UCSD-AML1 (cell line): Measurements from ENCODE around the gene PRM1.
A peak's percentile ranks its signal among the peaks of the same experiment; 100 is the strongest.

ENCODE experiments used
- DNase-seq: peaks from one replicate; lab custom pipeline; 2025; ENCODE audit not compliant: unreplicated experiment; lab: John Stamatoyannopoulos, UW

Gene PRM1

DNA sequence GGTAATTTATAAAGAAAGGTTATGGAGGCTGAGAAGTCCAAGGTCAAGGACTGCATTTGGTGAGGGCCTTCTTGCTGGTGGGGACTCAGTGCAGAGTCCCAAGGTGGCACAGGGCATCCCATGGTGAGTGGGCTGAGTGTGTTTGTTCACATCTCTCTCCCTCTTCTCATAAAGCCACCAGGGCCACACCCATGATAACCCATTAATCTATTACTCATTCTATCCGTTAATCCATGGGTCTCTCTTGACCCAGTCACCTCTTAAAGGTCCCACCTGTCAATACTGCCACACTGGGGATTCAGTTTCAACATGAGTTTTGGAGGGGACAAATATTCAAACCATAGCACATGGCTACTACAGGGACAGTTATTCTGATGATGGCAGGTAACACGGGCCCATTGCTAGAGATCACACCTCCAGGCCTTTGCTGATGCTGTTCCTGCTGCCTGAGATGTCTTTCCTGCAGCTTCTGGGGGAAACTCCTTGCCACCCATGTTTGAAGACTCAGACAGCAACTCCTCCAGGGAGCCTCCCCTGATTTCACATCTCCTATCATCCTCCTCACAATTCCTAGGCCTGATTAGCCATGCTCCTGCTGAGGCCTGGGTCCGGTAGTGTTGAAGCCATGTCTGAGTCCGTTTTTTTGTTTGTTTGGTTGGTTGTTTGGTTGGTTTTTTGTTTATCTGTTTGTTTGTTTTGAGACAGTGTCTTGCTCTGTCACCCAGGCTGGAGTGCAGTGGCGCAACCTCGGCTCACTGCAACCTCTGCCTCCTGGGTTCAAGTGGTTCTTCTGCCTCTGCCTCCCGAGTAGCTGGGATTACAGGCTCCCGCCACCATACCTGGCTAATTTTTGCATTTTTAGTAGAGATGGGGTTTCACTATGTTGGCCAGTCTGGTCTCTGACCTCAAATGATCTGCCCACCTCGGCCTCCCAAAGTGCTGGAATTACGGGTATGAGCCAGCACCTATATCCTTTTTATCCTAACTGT is 41.2 kb downstream of the PRM1 start:
- DNase-seq = no peak

DNA sequence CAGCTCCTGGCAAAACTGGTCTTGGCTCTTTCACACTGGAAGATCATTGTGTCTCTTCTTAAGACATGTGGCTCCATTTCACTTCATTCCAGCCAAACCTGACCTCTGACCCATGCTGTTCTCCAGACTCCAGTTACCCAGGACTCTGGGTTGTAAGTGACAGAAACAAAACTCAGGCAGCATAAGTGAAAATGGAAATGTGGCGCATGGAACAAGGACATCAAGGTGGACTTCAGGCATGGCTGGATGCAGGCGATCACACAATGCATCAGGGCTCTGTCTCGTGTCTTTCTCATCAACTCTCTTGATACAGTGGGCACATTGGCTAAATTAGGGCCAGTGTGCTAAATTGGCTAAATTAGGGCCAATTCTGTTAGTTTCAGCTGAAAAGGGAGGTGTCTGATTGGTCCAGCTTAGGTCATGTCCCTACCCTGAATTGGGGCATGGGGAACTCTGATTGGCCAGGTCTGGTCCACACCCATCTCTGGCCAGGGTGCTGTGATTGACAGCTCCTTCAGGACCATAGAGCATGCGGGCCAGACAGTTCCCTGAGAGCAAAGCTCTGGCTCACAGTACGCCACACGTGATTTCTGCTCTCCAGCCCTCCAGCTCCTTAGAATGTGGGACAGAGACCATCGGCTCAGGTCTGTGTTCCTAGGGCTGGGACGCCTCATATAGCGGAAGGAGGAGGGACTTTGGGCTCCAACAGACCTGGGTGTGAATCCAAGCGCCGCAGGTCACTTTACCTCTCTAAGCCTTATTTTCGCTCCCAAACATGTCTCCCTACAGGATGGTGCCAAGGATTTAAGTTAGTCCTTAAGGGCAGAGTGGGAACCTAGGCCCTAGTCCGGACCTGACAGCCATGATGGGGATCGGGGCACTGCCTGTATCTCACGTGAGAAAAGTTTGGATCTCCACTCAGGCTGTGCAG is 42.6 kb downstream of the PRM1 start:
- no peak for DNase-seq

DNA sequence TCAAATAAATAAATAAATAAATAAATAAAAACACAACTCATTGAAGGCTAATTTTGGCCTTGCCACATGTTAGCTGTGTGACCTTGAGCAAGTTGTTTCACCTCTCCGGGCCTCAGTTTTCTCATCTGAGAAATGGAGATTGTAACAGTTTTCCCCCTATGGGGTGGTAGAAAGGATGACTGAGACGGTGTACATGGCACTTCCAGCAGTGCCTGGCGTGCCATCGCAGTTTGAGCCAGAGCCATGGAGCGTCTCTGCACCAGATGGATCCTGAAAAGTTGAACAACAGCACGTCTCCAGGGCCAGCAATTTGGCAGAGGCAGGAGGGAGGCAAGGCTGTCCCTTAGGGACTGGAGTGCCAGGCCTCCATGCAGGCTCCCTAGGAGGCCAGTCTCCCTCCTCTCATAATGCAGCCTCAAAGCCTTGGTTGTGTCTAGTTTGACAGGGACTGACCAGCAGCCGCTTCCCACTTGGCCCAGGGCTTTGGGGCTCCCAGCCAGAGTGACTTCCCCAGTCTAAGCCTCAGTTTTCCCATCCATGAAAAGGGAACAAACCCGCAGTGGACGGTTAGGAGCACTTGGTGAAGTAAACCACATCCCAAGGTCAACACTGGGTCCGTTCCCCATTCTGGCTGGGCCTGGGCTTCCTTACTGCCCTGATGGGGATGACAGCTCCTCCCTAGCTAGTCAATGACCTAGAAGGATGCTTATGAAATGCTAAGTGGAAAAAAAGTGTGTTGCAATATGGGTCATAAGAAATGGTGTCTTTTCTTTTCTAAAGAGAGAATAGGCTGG is 44.5 kb downstream of the PRM1 start:
- DNase-seq = peak; percentile 66

DNA sequence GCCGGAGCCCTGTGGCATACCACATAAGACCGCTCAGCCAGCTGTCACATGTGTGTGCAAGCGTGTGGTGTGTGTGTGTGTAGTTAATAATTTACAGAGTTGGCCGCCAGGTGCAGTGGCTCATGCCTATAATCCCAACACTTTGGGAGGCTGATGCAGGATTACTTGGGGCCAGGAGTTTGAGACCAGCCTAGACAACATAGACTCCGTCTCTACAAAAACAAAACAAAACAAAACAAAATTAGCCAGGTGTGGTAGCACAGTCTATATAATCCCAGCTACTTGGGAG is 45.5 kb downstream of the PRM1 start:
- DNase-seq = peak; percentile 46

DNA sequence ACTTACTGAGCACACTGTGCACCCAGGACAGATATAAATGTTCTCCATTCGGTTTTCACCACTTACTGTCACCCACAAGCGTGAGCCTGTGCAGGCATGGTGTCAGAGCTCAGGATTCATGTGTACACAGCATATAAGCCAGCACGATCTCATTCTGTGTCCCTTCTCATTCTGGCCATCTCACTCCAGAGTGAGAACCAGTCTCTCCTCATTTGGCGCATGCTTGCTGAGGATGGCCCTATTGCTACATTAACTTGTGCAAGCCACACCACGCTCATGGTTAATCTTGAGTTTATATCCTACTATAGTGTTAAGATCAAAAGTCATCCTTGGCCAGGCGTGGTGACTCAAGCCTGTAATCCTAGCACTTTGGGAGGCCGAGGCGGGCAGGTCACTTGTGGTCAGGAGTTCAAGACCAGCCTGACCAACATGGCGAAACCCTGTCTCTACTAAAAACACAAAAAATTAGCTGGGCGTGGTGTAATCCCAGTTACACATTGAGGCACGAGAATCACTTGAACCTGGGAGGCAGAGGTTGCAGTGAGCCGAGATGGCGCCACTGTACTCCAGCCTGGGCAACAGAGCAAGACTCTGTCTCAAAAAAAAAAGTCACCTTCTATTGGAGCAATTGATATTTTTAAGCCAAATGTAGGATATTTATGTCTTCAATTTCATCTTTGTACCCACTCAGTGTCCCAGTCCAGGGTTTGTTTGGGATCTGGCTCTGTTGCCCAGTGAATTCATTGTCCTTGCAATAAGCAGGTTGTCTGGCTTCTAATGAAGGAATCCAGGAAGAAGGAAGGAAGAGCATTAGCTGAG is 46.0 kb downstream of the PRM1 start:
- no peak for DNase-seq

DNA sequence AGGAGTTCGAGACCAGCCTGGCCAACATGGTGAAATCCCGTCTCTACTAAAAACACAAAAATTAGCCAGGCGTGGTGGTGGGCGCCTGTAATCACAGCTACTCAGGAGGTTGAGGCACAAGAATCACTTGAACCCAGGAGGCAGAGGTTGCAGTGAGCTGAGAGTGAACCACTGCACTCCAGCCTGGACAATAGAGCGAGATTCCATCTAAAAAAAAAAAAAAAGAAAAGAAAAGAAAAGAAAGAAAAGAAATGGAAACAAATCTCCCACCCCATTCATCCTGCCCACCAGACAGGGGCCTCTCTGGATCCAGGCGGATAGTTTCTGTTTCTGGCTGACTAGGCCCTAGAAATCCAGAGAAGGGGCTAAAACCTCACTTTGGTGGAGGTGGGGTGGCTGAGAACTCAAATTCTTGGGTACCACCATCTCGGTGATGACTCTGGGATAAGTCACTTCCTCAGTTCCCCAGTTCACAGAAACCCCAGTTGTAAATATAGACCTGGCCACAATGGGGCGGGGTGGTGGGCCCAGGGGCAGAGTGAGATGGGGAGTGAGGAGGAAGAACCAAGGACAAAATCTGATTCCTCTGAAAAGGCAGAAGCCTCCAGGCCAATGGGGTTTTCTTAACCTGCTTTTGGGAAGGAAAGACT is 47.3 kb downstream of the PRM1 start:
- peak; percentile 71 for DNase-seq

DNA sequence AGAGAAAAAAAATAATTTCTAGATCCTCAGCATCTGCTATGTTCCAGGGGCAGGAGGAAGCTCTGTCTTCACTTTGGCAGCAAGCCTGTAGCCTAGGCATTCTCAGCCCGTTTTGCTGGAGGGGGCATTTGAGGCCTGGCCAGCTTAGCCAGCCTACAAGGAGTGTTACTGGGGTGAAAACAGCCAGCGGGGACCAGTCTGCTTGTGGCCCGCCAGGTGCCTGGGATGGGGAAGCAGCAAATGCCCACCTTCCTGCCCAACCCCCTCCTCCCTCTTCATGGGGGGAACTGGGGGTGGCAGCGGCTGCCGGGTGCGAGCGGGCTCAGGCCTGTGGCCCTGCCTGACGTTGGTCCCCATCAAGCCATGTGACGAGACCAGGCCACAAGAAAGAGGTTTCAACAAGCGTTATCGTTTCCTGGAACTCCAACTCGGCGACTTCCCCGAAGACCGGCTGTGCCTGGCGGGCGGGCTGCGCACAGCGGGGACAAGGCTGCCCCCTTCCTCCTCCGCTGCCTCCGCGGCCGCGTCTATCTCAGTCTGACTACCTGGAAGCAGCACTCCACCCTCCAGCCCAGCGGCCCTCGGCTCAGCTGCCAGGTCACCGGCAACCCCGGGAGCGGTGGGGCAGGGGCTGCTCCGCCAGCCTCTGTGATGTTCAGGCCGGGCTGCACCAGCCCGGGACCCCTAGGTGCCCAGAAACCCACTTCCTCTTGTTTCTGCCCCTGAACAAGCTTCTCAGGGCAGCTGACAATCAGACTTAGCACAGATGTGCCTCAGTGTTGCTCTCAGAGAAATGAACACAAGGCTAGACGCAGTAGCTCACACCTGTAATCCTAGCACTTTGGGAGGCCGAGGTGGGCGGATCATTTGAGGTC is 48.0 kb downstream of the PRM1 start:
- peak; percentile 88 for DNase-seq

DNA sequence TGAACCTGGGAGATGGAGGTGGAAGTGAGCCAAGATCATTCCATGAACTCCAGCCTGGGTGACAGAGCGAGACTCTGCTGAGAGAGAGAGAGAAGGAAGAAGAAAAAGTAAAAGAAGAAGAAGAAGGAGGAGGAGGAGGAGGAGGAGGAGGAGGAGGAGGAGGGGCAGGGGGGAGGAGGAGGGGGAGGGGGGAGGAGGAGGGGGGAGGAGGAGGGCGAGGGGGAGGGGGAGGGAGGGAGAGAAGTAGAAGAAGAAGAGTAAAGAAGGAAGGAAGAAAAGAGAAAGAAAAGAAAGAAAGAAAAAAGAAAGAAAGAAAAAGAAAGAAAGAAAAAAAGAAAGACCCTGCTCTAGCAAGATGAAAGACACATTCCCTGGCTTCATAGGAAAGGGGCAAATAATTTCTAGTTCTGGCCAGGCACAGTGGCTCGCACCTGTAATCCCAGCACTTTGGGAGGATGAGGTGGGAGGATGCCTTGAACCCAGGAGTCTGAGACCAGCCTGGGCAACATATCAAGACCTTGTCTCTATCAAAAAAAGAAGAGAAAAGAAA is 48.8 kb downstream of the PRM1 start:
- DNase-seq = no peak

DNA sequence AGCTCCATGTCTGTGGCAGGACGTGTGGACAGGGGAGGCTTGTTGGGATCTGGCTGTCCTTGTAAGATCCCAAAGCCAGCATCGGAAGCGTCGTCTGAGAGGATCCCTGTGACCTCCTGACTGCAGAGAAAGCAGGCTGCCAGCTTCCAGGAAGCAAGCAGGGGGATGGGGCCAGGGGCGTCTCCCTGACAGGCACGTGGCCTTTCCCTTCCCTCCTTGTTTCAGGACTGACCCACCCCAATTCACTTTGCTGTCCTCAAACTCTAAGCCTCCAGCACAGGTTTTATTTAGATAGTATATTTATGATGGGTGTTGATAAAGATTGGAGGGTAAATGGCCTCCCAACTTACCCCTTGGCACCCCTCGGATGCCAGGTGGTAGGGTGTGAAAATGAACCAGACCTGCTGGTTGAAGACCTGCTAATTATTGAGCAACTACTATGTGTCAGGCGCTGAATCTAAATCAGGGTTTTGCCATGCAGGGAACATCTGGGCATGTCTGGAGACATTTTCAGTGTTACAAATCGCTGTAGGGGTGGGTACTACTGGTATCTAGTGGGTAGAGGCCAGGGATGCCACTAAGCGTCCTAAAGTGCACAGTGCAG is 49.7 kb downstream of the PRM1 start:
- DNase-seq = no peak
